CD14-positive monocyte (primary cell): ENCODE data around the gene EXD2. TPM values are rescaled to one million over a fixed set of nuclear protein-coding genes. Genes with fewer than 3 reads are reported as not detected.

Experiments used
- DNase-seq, 3 donors: peaks; one replicate each; pipeline ENCODE4 v3.0.0-alpha.2; 2011 to 2022
- H2AFZ ChIP-seq: 2 replicates; pipeline ENCODE4 v1.6.0; 2012; ENCODE audit warnings: mild to moderate bottlenecking, low read depth, low read length, inconsistent platforms; ENCODE audit not compliant: insufficient read depth, poor library complexity, severe bottlenecking
- H3K27ac ChIP-seq, 2 donors: 1 replicate in 1 of 2; 2 replicates in 1 of 2; pipeline ENCODE4 v1.5.1; 2012 to 2013; ENCODE audit warnings: low read length in 2 of 2, control low read depth in 1 of 2, inconsistent platforms in 1 of 2, low read depth in 1 of 2, mild to moderate bottlenecking in 1 of 2
- H3K27me3 ChIP-seq, 2 donors: one replicate each; pipeline versions ENCODE4 v1.6.0 to v1.6.1; 2011 to 2013; ENCODE audit warnings: low read length in 2 of 2; ENCODE audit not compliant: control insufficient read depth in 2 of 2, insufficient read depth in 2 of 2
- H3K36me3 ChIP-seq, 2 donors: replicated peaks in 1 of 2; 1 replicate in 1 of 2; 2 replicates in 1 of 2; pipeline versions ENCODE4 v1.5.1 to v1.6.1; 2012 to 2013; ENCODE audit warnings: low read length in 2 of 2, control low read depth in 1 of 2, inconsistent platforms in 1 of 2, mild to moderate bottlenecking in 1 of 2; ENCODE audit not compliant: insufficient read depth in 2 of 2, control insufficient read depth in 1 of 2
- H3K4me1 ChIP-seq, 2 donors: 1 replicate in 1 of 2; 2 replicates in 1 of 2; pipeline versions ENCODE4 v1.5.1 to v1.6.1; 2012 to 2013; ENCODE audit warnings: low read length in 2 of 2, control low read depth in 1 of 2, inconsistent platforms in 1 of 2, mild to moderate bottlenecking in 1 of 2, moderate library complexity in 1 of 2; ENCODE audit not compliant: insufficient read depth in 2 of 2, control insufficient read depth in 1 of 2
- H3K4me2 ChIP-seq: replicated peaks from 2 replicates; pipeline ENCODE3; 2012; ENCODE audit warnings: low read length, moderate library complexity, mild to moderate bottlenecking; ENCODE audit not compliant: poor library complexity, severe bottlenecking; ENCODE audit errors: extremely low read depth
- H3K4me3 ChIP-seq, 3 experiments: fragments of 200-600 bp in 1 of 3; sonication (generic) in 1 of 3; replicated peaks in 1 of 3; 1 replicate in 2 of 3; 2 replicates in 1 of 3; pipeline ENCODE4 v1.5.1; 2011 to 2013; ENCODE audit warnings: low read length in 3 of 3, mild to moderate bottlenecking in 3 of 3, control low read depth in 2 of 3, low read depth in 2 of 3, inconsistent platforms in 1 of 3, moderate library complexity in 1 of 3
- H3K79me2 ChIP-seq: 2 replicates; pipeline ENCODE4 v1.6.0; 2012; ENCODE audit warnings: mild to moderate bottlenecking, control low read depth, inconsistent platforms, low read length, moderate library complexity; ENCODE audit not compliant: insufficient read depth
- H3K9ac ChIP-seq: 2 replicates; pipeline ENCODE4 v1.6.0; 2017; ENCODE audit warnings: low read length, mild to moderate bottlenecking; ENCODE audit not compliant: insufficient read depth, poor library complexity, severe bottlenecking
- H3K9me3 ChIP-seq, 2 donors: replicated peaks in 1 of 2; 1 replicate in 1 of 2; 2 replicates in 1 of 2; pipeline versions ENCODE4 v1.5.1 to v1.6.1; 2012 to 2013; ENCODE audit warnings: low read length in 2 of 2, control low read depth in 1 of 2; ENCODE audit not compliant: control insufficient read depth in 1 of 2, insufficient read depth in 1 of 2
- H4K20me1 ChIP-seq: 2 replicates; pipeline ENCODE4 v1.6.0; 2012; ENCODE audit warnings: mild to moderate bottlenecking, low read length, control low read depth, moderate library complexity; ENCODE audit not compliant: insufficient read depth
- H3K27ac Mint-ChIP-seq, 7 donors: one replicate each; pipeline ENCODE4 v1.8.0; 2020; ENCODE audit warnings: mild to moderate bottlenecking in 7 of 7, mixed read lengths in 7 of 7, moderate library complexity in 6 of 7, inconsistent platforms in 2 of 7
- H3K27me3 Mint-ChIP-seq, 3 donors: one replicate each; pipeline ENCODE4 v1.8.0; 2021 to 2022; ENCODE audit warnings: low read depth in 3 of 3, mild to moderate bottlenecking in 3 of 3, mixed read lengths in 3 of 3, moderate library complexity in 3 of 3, inconsistent platforms in 1 of 3
- H3K36me3 Mint-ChIP-seq, 2 donors: one replicate each; pipeline ENCODE4 v1.8.0; 2020; ENCODE audit warnings: mixed read lengths in 2 of 2, inconsistent platforms in 1 of 2, mild to moderate bottlenecking in 1 of 2
- H3K4me1 Mint-ChIP-seq: one replicate; pipeline ENCODE4 v1.8.0; 2020; ENCODE audit warnings: mild to moderate bottlenecking, mixed read lengths
- H3K4me3 Mint-ChIP-seq, 2 donors: one replicate each; pipeline ENCODE4 v1.8.0; 2020; ENCODE audit warnings: mild to moderate bottlenecking in 2 of 2, mixed read lengths in 2 of 2, moderate library complexity in 1 of 2
- H3K9me3 Mint-ChIP-seq, 7 donors: one replicate each; pipeline ENCODE4 v1.8.0; 2020 to 2022; ENCODE audit warnings: mixed read lengths in 7 of 7, mild to moderate bottlenecking in 6 of 7, moderate library complexity in 6 of 7, inconsistent platforms in 2 of 7
- CTCF ChIP-seq: fragments of 200-600 bp; IDR thresholded peaks from one replicate; pipeline ENCODE4 v1.8.0; 2022; ENCODE audit warnings: antibody characterized with exemption, mild to moderate bottlenecking
- WGBS: methylation state at CpG from one replicate; pipeline ENCODE4 v1.1.5; 2013; ENCODE audit warnings: missing lambda C conversion rate; ENCODE audit not compliant: insufficient coverage; 5-methylcytosine and 5-hydroxymethylcytosine counted together
- intact Hi-C, 2 donors: fragments of 100-400 bp; cut with micrococcal nuclease; formaldehyde crosslinking; loops; one replicate each; pipeline versions ENCODE4 v1.15.0 to v1.15.1; 2023
- polyA plus RNA-seq, 3 donors: library from polyadenylated mRNA; depleted of rRNA in 1 of 3; unstranded in 2 of 3; stranded (reverse) in 1 of 3; fragments of 300-500 nt in 2 of 3; fragments of >200 nt in 1 of 3; fragmentation: Illumina TruSeq in 2 of 3; gene quantifications; 1 replicate in 2 of 3; 2 replicates in 1 of 3; pipeline ENCODE4 v1.2.3, GENCODE V29; 2012 to 2021

The EXD2 gene
- polyA plus RNA-seq, 3 donors: 2.3 to 4.0 (median 3.1) TPM

GRCh38 chr14:69235708-69236107 is 44.4 kb downstream of the EXD2 start:
- H3K9me3 Mint-ChIP-seq: no peaks in the 10 kb centered on the region
- H2AFZ ChIP-seq: no peak overlapping the region
- H3K79me2 ChIP-seq: no peaks in the 10 kb centered on the region
- H3K27ac Mint-ChIP-seq: no peak overlapping the region
- H3K9me3 ChIP-seq: no peaks in the 10 kb centered on the region
- TF ChIP-seq CTCF: no peak
- H3K4me1 Mint-ChIP-seq: no peaks in the 10 kb centered on the region
- peaks cover 28 to 63% of the 10 kb centered on the region in 2 donors for H3K36me3 ChIP-seq
- H4K20me1 ChIP-seq: no peaks in the 10 kb centered on the region
- no peak overlapping the region for H3K4me3 Mint-ChIP-seq
- no peak overlapping the region for H3K27ac ChIP-seq
- H3K4me1 ChIP-seq: no peaks in the 10 kb centered on the region
- intact Hi-C loops: no loop called here
- no peak overlapping the region for H3K9ac ChIP-seq
- H3K27me3 ChIP-seq: no peaks in the 10 kb centered on the region
- H3K27me3 Mint-ChIP-seq: peaks cover 0 to 1% (median 1%) of the 10 kb centered on the region in 3 donors
- DNase-seq: no peak
- H3K4me3 ChIP-seq: no peak overlapping the region
- peaks cover 36 to 44% of the 10 kb centered on the region in 2 donors for H3K36me3 Mint-ChIP-seq
- no peak overlapping the region for H3K4me2 ChIP-seq
- WGBS: no CpG with 5 or more reads among the region's 1 CpG

- Histone ChIP-seq H3K9me3 (no peaks in the 10 kb centered on the region), H3K27ac (no peak overlapping the region), H3K9ac (no peak overlapping the region), H3K4me2 (no peak overlapping the region), H3K79me2 (no peaks in the 10 kb centered on the region), H4K20me1 (no peaks in the 10 kb centered on the region), H3K4me1 (no peaks in the 10 kb centered on the region), H3K4me3 (no peak overlapping the region), H3K36me3 (peaks cover 28 to 61% of the 10 kb centered on the region in 2 donors), H3K27me3 (no peaks in the 10 kb centered on the region), H2AFZ (no peak overlapping the region)
- H3K4me1 Mint-ChIP-seq: no peaks in the 10 kb centered on the region
- no peak overlapping the region for H3K27ac Mint-ChIP-seq
- H3K27me3 Mint-ChIP-seq: peaks cover 0 to 1% (median 0%) of the 10 kb centered on the region in 3 donors
- 100% methylated on average over 1 of the region's 1 CpG for WGBS
- H3K4me3 Mint-ChIP-seq: no peak overlapping the region
- no peak for TF ChIP-seq CTCF
- no peaks in the 10 kb centered on the region for H3K9me3 Mint-ChIP-seq
- no peak for DNase-seq
- peaks cover 31 to 50% of the 10 kb centered on the region in 2 donors for H3K36me3 Mint-ChIP-seq
- intact Hi-C loops: no loop called here
Observed at GRCh38 chr14:69237142-69237541, 45.8 kb downstream of the EXD2 start.
